Germinal center (tissue), 1 donor: ENCODE results near the gene NAP1L4.
"Not testable (repeated sequence)": the region's sequence is repeated elsewhere in the genome, so short reads cannot be mapped to it uniquely, and the experiment has no call there.

Experiments
- DNase-seq: peaks from one replicate; pipeline ENCODE4 v3.0.0; 2012; ENCODE audit warnings: mixed read lengths, low spot score

Gene NAP1L4

DNA sequence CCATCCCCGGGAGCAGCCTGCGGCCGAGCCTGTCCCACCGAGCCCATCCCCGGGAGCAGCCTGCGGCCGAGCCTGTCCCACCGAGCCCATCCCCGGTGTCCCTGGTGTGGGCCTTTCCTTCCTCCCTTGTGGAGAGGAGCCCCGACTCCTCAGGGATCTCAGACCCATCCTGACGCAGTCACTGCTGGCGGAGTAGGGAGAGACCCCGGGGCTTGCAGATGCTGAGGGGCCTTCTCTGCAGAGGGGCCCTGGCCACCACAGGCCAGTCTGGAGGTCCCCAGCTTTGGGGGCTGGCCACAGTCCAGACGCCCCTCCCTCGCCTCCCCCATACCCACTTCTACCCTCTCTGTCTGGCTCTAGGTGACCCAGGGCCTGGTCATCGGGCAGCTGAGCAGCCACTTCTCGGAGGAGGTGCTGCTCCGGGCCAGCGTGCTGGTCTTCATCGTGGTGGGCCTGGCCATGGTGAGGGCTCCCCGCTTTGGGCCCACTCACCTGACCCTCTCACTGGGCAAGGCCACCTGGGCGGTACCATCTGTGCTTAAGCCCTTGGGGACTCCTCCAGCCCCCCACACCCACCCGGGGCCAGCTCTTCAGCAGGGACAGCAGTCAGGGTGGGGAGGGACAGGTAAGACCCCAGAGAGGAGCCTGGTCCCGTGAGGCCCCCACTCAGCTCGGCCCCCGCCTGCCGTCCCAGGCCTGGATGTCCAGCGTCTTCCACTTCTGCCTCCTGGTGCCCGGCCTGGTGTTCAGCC is 70.2 kb downstream of the NAP1L4 start:
- DNase-seq = no peak

DNA sequence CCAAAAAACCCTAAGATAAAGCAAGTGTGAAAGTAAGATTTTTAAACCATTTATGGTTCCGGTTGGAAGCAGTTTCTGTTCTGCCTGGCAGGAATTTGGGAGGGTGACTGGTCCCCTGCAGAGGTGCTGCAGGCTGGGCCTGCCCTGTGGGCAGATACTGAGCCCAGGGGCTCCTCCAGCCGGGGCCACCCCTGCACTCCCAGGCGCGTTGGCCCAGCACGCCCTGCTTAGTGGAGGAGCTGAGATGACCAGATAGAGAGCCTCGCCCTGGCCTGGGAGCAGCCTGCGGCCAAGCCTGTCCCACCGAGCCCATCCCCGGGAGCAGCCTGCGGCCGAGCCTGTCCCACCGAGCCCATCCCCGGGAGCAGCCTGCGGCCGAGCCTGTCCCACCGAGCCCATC is 70.9 kb downstream of the NAP1L4 start:
- DNase-seq = no peak

DNA sequence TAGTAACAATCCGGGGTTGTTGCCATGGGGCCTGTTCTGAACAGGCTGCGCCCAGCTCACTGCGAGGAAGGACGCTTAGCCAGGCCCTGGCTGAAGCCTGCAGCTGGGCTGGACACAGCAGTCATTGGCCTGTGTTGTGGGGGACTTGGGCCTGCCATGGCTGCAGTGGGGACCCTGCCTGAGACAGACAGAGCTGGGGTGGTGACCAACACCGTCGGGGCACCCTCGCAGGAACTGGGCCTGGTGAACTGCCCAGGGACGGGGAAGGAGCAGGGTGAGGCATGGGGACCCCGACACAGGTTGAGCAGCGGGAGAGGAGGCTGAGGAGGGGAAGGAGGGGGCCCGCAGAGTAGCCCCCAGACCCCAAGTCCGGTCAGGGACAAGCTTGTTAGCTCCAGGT is 71.8 kb downstream of the NAP1L4 start:
- DNase-seq = no peak

DNA sequence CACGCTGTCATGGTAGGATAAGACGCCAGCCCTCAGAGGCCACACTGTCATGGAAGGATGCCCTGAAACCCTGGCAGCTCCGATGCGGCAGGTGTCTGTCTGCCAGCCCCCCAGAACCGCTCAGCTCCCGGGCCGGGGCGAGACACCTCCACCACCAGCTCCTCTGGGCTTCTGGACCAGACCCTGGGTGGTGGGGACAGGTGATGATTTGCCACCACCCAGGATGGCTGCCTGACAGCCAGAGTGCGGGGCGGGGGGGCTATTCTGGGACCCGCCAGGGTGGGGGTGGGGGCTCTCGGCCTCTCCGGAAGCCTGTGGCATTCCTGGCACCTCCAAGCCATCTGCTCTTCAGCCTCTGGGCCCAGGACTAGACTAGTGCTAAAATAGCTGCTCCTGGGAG is 72.3 kb downstream of the NAP1L4 start:
- DNase-seq = no peak

DNA sequence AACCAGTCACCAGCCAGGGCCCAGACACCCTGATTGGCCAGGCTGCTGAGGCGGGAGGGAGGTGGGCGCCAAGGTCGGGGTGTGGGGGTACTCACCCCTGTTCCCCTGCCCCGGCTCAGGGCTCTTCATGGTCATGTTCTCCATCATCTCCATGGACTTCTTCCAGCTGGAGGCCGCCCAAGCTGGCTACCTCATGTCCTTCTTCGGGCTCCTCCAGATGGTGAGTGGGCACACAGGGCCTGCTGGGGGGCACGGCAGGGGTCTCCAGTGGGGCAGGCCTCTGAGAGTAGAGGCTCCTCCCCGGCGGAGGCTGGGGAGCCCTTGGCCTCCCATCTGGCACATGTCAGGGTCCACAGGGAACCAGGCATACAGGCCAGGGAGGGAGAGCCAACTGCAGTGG is 72.9 kb downstream of the NAP1L4 start:
- no peak for DNase-seq

DNA sequence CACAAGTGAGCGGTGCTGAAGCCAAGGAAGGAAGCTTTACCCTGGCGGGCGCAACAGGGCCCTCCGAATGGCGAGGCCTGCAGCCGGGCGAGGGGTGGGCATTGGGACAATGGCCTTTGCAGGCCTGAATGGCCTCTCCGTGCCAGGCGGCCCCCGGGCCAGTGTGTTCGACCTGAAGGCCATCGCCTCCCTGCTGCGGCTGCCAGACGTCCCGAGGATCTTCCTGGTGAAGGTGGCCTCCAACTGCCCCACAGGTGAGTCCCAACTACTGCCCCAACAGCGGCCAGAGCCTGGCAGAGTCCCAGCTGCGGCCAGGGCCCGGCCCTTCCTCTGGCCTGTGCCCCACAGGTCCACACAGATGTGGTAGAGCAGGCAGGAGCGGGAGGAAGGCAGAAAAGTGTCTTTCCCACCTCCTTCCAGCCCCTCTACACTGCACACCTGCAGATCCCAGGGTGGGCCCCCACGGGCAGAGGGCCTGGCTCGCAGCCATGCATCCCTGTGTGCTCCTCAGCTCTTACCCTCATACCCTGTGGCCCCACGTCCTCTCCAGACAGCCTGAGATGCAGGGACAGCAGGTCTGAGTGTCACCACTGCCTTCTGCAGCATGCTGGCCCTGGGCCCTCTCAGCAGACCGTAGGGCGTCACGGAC is 74.2 kb downstream of the NAP1L4 start:
- no peak for DNase-seq

DNA sequence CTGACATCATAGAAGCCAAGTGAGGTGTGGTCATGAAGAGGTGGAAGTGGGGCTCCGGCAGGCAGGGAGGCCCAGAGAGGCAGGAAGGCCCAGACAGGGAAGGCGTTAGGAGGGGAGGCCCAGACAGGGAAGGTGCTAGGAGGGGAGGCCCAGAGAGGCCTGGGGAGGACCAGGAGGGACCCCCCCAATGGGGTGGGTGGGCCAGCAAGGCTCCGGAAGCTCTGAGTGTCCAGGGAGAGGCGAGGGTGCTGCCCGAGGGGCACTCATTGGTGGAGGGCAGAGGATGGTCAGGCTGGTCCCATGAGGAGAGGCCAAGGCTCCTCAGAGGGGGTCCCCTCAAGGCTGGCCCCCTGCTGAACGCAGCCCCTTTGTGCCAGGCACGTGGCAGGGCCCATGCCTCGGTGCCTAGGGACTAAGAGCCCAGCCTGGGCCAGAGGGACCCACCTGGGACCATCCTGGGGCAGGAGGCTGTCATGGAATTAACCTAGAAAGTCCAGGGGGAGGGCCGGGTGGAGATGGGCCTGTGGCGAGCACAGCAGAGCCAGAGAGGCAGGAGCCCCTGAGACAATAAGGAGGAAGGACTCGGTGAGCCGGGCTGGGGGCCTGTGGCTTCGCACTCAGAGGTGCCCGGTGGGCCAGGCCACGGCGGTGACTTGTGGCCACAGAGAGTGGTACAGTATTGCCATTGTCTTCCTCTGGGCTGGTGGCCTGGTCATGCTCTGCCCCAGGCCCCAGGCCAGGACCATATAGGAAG is 75.1 kb downstream of the NAP1L4 start:
- DNase-seq = no peak

DNA sequence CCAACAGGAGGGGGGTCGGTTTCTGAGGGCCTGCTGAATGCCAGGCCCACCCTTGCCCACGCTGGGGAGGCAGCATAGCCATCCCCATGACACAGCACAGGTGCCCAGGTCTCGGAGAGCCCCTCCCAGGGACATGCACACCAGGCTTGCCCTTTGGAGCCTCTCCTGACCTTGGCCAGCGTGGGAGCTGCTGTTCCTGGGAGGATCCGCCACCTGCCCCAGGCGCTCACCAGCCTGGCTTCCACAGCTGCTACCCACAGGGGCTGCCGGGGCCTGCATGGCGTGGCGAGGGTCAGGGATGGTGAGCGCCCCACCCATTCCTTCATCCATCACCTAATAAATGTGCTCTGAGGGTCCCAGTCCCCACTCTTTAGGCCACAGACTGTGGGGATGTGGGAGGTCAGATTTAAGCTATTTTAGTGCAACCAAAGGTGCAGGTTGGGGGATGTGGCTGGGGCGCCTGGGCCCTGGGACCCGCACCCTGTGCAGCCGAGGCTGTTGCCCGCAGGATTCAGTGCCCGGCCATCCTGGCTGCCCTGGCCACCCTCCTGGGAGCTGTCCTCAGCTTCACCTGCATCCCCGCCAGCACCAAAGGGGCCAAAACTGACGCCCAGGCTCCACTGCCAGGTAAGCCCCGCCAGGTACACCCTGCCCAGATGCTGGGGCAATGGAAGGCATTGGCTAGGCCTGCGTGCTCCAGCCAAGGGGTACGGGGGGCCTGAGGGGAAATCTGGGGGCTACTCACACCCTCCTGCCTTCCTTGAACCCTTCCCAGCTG is 75.8 kb downstream of the NAP1L4 start:
- no peak for DNase-seq

DNA sequence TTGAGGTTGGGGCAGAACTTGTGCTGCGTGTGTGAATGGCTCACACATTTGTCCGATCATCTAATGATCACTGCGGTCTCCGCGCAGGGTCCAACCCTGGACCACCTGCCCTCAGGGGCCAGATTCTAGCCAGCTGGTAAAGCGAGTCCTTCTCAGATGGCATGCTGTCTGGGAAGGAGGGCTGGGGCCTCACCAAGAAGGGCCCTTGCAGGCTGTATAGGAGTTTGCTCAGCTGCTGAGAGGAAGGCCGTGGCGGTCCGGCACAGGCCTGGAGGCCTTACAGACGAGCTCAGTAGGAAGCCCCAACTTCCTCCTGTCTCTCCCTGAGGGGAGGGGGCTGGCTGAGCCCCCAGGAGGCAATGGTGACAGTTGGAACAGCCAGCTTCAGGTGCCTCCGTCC is 76.7 kb downstream of the NAP1L4 start:
- DNase-seq = no peak

DNA sequence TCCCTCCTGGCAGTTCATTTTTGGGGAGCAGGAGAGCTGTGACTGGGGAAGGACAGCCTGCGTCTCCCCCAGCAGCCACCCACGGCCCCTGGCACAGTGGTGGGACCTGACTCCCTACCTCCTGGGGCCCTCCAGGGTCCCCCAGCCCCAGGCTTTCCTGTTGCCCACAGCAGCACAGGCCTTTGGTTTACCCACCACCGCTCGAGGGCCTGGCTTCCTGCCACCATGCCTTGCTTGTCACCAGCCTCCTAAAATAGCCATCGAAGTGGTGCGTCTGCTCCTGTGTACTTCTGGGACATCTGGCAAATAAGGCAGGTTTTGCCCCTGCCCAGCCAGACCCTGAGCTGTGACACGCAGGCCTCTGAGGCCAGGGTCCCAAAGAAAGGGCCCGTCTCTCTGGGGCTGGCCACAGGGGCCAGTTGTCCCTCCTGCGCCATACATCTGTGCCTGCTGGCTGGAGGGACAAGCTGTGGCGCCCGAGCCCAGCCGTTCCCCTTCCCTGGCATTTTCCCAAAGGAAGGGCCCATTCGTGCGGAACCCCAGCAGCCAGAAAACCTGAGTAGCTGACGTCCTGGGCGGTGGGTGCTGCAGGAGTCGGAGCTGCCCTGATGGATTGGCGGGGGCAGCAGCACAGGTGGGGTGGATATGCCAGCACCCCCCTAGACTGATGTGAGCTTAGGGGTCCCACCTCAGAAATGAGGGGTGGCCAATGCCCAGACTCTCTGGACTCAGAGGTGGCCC is 77.5 kb downstream of the NAP1L4 start:
- no peak for DNase-seq

DNA sequence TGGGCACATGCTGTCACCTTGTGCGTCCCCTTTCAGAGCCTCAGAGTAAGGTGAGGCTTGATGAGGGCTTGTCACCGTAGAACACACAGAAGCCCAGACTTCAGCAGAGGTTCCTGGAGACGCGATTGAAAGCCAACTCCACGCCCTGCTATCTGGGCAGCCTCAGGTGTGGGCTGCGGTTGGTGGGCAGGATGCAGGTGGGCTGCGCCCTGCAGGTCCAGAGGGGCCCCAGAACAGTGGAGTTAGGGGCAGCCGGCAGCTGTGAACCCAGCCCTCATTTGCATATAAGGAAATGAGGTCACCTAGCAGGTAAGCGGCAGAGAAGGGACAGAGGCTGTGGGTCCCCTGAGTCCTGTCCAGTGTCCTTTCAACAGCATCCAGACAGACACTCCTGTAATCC is 78.4 kb downstream of the NAP1L4 start:
- no peak for DNase-seq

DNA sequence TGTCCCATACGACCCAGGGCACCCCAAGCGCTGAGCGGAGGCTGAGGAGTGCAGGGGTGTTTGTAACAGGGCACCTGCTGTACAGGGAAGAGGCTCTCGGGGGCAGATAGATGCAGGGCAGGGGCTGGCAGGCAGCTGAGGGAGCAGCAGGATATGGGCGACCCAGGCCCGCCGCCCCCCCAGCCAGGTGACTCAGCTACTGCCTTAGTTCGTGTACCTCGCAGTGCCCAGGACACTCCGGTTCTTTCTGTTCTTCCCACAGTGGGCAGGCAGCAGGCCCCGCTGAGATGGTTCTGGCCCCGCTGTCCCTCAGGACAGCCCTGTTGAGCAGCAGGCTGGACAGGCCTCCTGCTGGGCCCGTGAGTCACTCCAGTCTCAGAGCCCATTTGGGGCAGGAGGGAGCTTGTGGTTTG is 79.1 kb downstream of the NAP1L4 start:
- DNase-seq = no peak

DNA sequence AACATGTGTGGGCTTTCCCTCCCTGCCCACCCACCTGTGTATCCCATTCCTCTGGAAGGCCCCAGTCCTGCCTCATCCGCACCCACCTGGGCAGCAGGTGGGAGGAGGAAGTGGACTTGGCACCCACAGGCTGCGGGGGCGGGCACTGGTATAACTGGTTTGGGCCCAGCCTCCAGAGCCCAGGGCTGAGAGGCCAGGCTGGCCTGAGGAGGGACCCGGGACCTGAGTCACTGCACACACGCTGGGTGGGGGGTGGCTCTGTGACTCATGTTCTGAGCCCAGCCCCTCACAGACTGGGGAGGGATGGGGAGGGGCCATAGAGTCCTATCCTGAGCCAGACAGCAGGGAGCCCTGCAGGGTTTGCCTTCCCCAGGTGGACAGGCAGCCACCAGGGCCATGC is 79.6 kb downstream of the NAP1L4 start:
- no peak for DNase-seq

DNA sequence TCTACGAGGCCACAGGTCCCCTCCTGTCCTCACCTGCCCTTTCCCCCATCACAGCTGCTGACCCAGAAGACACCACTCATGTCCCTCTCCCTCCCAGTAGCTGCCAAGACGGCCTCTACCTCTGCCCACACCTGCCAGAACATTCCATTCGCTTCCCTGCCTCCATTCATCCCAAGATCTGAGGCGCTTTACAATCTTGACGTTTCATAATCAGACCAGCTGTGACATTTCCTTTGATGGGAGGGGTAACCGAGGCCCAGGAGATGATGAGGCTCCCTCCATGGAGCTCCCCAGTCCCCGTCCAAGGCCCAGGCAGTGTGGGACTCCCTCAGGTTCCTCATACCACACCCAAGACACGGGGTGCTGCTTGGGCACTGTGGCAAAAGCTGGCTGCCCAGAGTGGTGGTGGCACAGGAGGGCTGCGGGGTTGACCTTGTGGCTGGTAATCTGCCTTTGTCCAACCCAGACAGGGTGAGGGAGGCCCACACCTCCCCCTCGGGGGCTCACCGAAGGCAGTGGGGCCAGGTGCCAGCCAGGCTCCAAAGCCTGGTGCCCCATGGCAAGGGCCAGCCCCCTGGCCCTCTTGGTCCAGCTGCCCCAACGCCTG is 80.2 kb downstream of the NAP1L4 start:
- no peak for DNase-seq

DNA sequence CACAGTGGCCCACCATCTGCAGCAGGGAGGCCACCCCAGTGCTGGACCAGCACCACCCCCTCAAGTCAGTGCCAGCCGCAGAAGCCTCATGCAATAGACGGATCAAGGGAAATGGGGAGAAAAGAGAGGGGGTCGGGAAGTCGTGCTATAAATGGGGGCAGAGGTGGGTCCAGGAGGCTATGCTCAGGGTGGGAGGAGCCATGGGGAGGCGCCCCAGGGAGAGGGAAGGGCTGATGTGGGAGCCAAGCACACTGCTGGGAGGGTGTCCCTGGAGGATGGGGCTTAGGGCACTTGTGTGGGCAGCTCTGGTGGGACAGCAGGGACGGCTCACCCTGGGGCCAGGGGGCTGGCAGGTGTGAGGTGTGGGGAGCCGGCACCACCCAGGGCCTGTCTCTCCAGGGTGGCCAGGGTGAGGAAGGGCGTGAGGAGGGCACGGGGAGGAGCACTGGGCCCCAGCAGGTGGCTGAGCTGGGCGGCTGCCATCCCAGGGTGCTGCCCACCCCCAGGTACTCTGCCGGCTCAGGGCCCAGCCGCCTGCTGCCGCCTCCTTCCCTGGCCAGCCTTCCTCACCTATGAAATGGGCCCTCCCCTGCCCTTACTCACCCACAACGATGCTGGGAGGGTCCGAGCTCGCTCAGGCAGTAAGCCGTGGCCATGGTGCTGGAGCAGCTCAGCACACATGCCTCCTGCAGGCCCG is 80.9 kb downstream of the NAP1L4 start:
- DNase-seq = no peak

DNA sequence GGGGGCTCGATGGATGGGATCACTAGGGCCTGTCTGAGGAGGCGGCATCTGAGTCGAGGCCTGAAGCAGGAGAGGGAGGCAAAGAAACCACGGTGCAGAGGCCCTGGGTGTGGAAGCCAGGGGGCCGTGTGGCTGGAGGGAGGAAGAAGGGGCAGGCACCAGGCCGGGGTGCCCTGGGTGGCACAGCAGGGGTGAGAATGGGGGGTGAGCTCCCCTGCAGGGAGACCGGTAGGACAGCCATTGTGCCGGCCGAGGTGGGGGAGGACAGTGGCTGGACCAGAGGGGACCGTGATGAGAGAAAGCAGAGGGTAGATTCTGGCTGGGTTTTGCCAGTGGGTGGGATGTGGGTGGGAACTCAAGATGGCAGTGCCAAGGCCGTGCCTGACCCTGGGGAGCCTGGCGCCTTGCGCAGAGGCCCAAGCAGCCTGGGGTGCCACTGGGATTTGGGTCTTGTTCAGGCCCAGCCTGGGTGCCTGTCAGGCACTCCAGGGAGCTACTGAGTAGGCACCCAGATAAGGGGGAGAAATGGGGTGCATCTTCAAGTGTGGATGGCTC is 81.7 kb downstream of the NAP1L4 start:
- no peak for DNase-seq

DNA sequence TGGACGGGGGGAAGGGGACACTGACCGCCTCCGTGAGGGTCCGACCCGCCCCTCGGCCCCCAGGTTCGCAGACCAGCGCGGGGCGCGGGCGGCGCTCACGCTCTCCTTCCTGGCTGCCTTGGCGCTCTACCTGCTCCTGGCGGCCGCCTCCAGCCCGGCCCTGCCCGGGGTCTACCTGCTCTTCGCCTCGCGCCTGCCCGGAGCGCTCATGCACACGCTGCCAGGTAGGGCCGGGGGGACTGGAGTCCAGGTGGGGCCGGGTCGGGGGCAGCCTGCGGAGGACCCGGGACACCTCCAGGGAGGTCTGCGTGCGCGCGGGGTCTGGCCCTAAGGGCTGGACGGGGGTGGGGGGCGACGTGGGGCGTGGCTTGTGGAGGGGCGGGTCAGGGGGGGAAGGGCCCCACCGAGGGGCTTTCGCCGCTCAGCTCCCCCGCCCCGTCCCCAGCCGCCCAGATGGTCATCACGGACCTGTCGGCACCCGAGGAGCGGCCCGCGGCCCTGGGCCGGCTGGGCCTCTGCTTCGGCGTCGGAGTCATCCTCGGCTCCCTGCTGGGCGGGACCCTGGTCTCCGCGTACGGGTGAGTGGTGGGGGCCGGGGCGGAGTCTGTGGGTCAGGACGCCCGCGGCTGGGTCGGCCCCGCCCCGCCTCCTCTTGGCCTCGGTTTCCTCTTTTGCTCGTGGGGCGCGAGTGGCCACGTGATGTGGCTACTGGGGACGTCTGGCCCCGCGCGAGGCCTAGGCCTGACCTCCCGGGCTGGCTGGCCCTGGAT is 82.8 kb downstream of the NAP1L4 start:
- no peak for DNase-seq

DNA sequence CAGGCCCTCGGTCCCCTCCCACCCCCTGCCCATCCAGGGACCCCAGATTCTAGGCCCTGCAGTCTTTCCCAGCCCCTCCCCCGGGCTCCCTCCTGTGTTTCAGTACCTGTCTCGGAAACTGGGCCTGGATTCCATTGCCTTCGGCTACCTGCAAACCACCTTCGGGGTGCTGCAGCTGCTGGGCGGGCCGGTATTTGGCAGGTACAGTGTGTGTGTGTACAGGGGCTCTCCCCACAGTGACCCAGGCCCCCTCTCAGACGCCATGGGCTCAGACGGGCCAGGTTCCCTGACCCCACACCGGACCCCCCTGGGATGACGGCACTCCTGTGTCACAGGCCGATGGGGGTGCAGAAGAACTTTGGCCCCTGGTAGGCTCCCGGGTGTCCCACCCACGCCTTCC is 84.0 kb downstream of the NAP1L4 start:
- no peak for DNase-seq

DNA sequence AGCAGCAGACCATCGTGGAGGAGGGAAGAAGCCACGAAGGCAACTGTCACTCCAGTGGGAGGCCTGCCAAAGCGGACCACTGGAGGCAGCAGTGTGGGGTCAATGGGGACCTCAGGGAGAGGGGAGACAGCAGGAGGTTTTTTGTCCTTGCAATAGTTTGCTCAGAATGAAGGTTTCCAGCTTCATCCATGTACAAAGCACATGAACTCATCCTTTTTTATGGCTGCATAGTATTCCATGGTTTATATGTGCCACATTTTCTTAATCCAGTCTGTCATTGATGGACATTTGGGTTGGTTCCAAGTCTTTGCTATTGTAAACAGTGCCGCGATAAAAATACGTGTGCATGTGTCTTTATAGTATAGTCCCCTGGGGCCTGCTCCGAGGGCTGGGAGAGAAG is 86.8 kb downstream of the NAP1L4 start:
- DNase-seq = not testable (repeated sequence)
